Type B pancreatic cell (in vitro differentiated cells): ENCODE data around the gene PSG5. TPM values are rescaled to one million over a fixed set of nuclear protein-coding genes. Genes with fewer than 3 reads are reported as not detected.
"Not testable (repeated sequence)": the region's sequence is repeated elsewhere in the genome, so short reads cannot be mapped to it uniquely, and the experiment has no call there.

Source experiments
- DNase-seq: peaks from one replicate; pipeline ENCODE4 v3.0.0; 2021; ENCODE audit warnings: mixed read lengths; ENCODE audit not compliant: unreplicated experiment; ENCODE audit errors: extremely low spot score
- H3K27ac Mint-ChIP-seq: 2 replicates; pipeline ENCODE4 v1.8.0; 2021; ENCODE audit warnings: mild to moderate bottlenecking, mixed read lengths
- H3K27me3 Mint-ChIP-seq: 2 replicates; pipeline ENCODE4 v1.8.0; 2021; ENCODE audit warnings: mixed read lengths
- H3K36me3 Mint-ChIP-seq: 2 replicates; pipeline ENCODE4 v1.8.0; 2021; ENCODE audit warnings: mixed read lengths
- H3K4me1 Mint-ChIP-seq: one replicate; pipeline ENCODE4 v1.8.0; 2021; ENCODE audit warnings: mixed read lengths; ENCODE audit not compliant: unreplicated experiment
- H3K4me3 Mint-ChIP-seq: 2 replicates; pipeline ENCODE4 v1.8.0; 2021; ENCODE audit warnings: mild to moderate bottlenecking, mixed read lengths
- H3K9me3 Mint-ChIP-seq: 2 replicates; pipeline ENCODE4 v1.8.0; 2021; ENCODE audit warnings: mixed read lengths
- CTCF ChIP-seq: fragments of 200-600 bp; sonication (generic); conservative IDR thresholded peaks from 2 replicates; pipeline ENCODE4 v1.5.0; 2021; ENCODE audit warnings: antibody characterized with exemption, mild to moderate bottlenecking
- long read RNA-seq: library from polyadenylated mRNA; unstranded; transcript quantifications from one replicate; pipeline ENCODE4 v2.0.0, GENCODE V29; 2020
- total RNA-seq: library from RNA; stranded (reverse); gene quantifications from 2 replicates; pipeline ENCODE4 v1.2.1, GENCODE V29; 2021; ENCODE audit warnings: low replicate concordance

The PSG5 gene
- total RNA-seq = not detected in 2 replicates
- long read RNA-seq = 0 reads

GRCh38 chr19:43186311-43186935 lies at the start of gene PSG5:
Gene PSG5 (minus strand): TSS chr19:43186536. CDS start chr19:43186405, 131 bp downstream.
- not testable (repeated sequence) for H3K27ac Mint-ChIP-seq, H3K36me3 Mint-ChIP-seq, H3K9me3 Mint-ChIP-seq, DNase-seq, H3K4me1 Mint-ChIP-seq, H3K27me3 Mint-ChIP-seq, H3K4me3 Mint-ChIP-seq

- not testable (repeated sequence) for H3K9me3 Mint-ChIP-seq, H3K27me3 Mint-ChIP-seq, H3K36me3 Mint-ChIP-seq, DNase-seq, H3K27ac Mint-ChIP-seq, H3K4me3 Mint-ChIP-seq, H3K4me1 Mint-ChIP-seq
Measured at GRCh38 chr19:43235686-43236085, 49.4 kb upstream of the PSG5 start.

GRCh38 chr19:43229315-43229714 lies 43.0 kb upstream of the PSG5 start:
- H3K36me3 Mint-ChIP-seq = no peaks in the 10 kb centered on the region
- H3K27ac Mint-ChIP-seq = no peak overlapping the region
- no peaks in the 10 kb centered on the region for H3K27me3 Mint-ChIP-seq
- H3K4me1 Mint-ChIP-seq = no peaks in the 10 kb centered on the region
- no peaks in the 10 kb centered on the region for H3K9me3 Mint-ChIP-seq
- DNase-seq = no peak
- no peak for TF ChIP-seq CTCF
- H3K4me3 Mint-ChIP-seq = no peak overlapping the region

GRCh38 chr19:43228730-43229129 lies 42.4 kb upstream of the PSG5 start:
- H3K4me1 Mint-ChIP-seq, DNase-seq, H3K9me3 Mint-ChIP-seq: not testable (repeated sequence)

GRCh38 chr19:43226986-43227385 lies 40.6 kb upstream of the PSG5 start:
- H3K27me3 Mint-ChIP-seq, H3K27ac Mint-ChIP-seq, H3K36me3 Mint-ChIP-seq, DNase-seq, H3K4me1 Mint-ChIP-seq, H3K4me3 Mint-ChIP-seq, H3K9me3 Mint-ChIP-seq: not testable (repeated sequence)

More at GRCh38 chr19:43228730-43229129, 42.4 kb upstream of the PSG5 start:
- not testable (repeated sequence) for H3K27me3 Mint-ChIP-seq, H3K36me3 Mint-ChIP-seq, H3K27ac Mint-ChIP-seq, H3K4me3 Mint-ChIP-seq

- no peak for DNase-seq
- Mint-ChIP-seq H3K4me3 (no peak overlapping the region), H3K36me3 (no peaks in the 10 kb centered on the region), H3K4me1 (no peaks in the 10 kb centered on the region), H3K27me3 (no peaks in the 10 kb centered on the region), H3K9me3 (no peaks in the 10 kb centered on the region), H3K27ac (no peak overlapping the region)
- TF ChIP-seq CTCF = no peak
Measured at GRCh38 chr19:43224855-43225253, 38.5 kb upstream of the PSG5 start.

GRCh38 chr19:43224201-43224854 lies 38.0 kb upstream of the PSG5 start:
- H3K27ac Mint-ChIP-seq, H3K27me3 Mint-ChIP-seq, H3K4me3 Mint-ChIP-seq, H3K4me1 Mint-ChIP-seq, H3K9me3 Mint-ChIP-seq, DNase-seq, H3K36me3 Mint-ChIP-seq: not testable (repeated sequence)

GRCh38 chr19:43221891-43222290 lies 35.6 kb upstream of the PSG5 start:
- not testable (repeated sequence) for H3K27me3 Mint-ChIP-seq, H3K9me3 Mint-ChIP-seq, H3K36me3 Mint-ChIP-seq, H3K4me1 Mint-ChIP-seq, H3K27ac Mint-ChIP-seq, DNase-seq, H3K4me3 Mint-ChIP-seq

GRCh38 chr19:43219136-43219535 lies 32.8 kb upstream of the PSG5 start:
- not testable (repeated sequence) for H3K9me3 Mint-ChIP-seq, H3K4me3 Mint-ChIP-seq, H3K27ac Mint-ChIP-seq, H3K4me1 Mint-ChIP-seq, DNase-seq, H3K27me3 Mint-ChIP-seq, H3K36me3 Mint-ChIP-seq

- H3K27ac Mint-ChIP-seq, H3K4me1 Mint-ChIP-seq, H3K4me3 Mint-ChIP-seq, H3K27me3 Mint-ChIP-seq, H3K9me3 Mint-ChIP-seq, DNase-seq, H3K36me3 Mint-ChIP-seq: not testable (repeated sequence)
Measured at GRCh38 chr19:43215881-43216280, 29.5 kb upstream of the PSG5 start.
